Measurements from ENCODE around the gene CTCFL.

DNA sequence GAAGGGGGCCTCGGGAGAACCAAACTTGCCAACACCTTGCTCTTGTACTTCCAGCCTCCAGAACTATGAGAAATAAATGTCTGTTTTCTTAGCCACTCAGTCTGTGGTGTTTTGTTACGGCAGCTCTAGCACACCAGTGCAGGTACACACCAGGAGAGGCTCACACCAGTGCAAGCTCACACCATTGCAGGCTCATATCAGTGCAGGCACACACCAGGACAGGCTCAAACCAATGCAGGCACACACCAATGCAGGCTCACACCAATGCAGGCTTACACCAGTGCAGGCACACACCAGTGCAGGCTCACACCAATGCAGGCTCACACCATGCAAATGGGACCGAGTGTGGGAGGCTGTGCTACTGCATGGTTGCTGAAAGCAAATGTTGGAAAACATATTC lies 4.9 kb upstream of the CTCFL start:
- TF ChIP-seq, protein P1, sequence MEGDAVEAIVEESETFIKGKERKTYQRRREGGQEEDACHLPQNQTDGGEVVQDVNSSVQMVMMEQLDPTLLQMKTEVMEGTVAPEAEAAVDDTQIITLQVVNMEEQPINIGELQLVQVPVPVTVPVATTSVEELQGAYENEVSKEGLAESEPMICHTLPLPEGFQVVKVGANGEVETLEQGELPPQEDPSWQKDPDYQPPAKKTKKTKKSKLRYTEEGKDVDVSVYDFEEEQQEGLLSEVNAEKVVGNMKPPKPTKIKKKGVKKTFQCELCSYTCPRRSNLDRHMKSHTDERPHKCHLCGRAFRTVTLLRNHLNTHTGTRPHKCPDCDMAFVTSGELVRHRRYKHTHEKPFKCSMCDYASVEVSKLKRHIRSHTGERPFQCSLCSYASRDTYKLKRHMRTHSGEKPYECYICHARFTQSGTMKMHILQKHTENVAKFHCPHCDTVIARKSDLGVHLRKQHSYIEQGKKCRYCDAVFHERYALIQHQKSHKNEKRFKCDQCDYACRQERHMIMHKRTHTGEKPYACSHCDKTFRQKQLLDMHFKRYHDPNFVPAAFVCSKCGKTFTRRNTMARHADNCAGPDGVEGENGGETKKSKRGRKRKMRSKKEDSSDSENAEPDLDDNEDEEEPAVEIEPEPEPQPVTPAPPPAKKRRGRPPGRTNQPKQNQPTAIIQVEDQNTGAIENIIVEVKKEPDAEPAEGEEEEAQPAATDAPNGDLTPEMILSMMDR (IDR thresholded peaks at IDR 0.05) = no peak
- TF ChIP-seq POLR2A (IDR thresholded peaks at IDR 0.05) = no peak
- no peak for TF ChIP-seq POLR2AphosphoS5 (IDR thresholded peaks at IDR 0.05)
- TF ChIP-seq EP300 (IDR thresholded peaks at IDR 0.05) = no peak
